CD4-positive, alpha-beta memory T cell (primary cell): ENCODE results near the gene NT5C2. TPM values are rescaled to one million over a fixed set of nuclear protein-coding genes. Genes with fewer than 3 reads are reported as not detected.
"Not testable (repeated sequence)": the region's sequence is repeated elsewhere in the genome, so short reads cannot be mapped to it uniquely, and the experiment has no call there.

Source experiments
- CTCF ChIA-PET: fragments of 350-600 bp; sonication (Branson Sonifier 250); formaldehyde crosslinking; loops from one replicate; lab custom pipeline; 2021; ENCODE audit warnings: inconsistent platforms; ENCODE audit not compliant: partially characterized antibody; lab: Charles Lee
- POLR2A ChIA-PET: fragments of 350-600 bp; sonication (Branson Sonifier 250); formaldehyde crosslinking; loops from one replicate; lab custom pipeline; 2021; ENCODE audit not compliant: partially characterized antibody; lab: Charles Lee
- DNase-seq, 5 donors: peaks; one replicate each; pipeline versions ENCODE4 v3.0.0 to v3.0.0-alpha.2; 2020 to 2022; ENCODE audit warnings: mixed read lengths in 1 of 5
- H3K27ac ChIP-seq: one replicate; pipeline ENCODE4 v1.7.0; 2013; ENCODE audit warnings: low read depth, low read length
- H3K27me3 ChIP-seq: 2 replicates; pipeline ENCODE4 v1.7.0; 2013; ENCODE audit warnings: mild to moderate bottlenecking, low read length, moderate library complexity; ENCODE audit not compliant: insufficient read depth
- H3K36me3 ChIP-seq: 2 replicates; pipeline ENCODE4 v1.7.0; 2013; ENCODE audit warnings: mild to moderate bottlenecking, low read length, moderate library complexity; ENCODE audit not compliant: insufficient read depth
- H3K4me1 ChIP-seq: 2 replicates; pipeline ENCODE4 v1.7.0; 2013; ENCODE audit warnings: mild to moderate bottlenecking, low read length, moderate library complexity; ENCODE audit not compliant: insufficient read depth
- H3K4me3 ChIP-seq, 2 donors: one replicate each; pipeline ENCODE4 v1.7.0; 2013; ENCODE audit warnings: low read length in 2 of 2, mild to moderate bottlenecking in 1 of 2
- H3K9me3 ChIP-seq, 2 donors: one replicate each; pipeline ENCODE4 v1.7.0; 2013; ENCODE audit warnings: low read length in 2 of 2, control low read depth in 1 of 2; ENCODE audit not compliant: control insufficient read depth in 1 of 2
- H3K27ac Mint-ChIP-seq, 7 donors: one replicate each; pipeline ENCODE4 v1.8.0; 2020 to 2021; ENCODE audit warnings: mixed read lengths in 7 of 7, mild to moderate bottlenecking in 6 of 7, inconsistent platforms in 3 of 7, moderate library complexity in 3 of 7
- H3K27me3 Mint-ChIP-seq, 2 donors: one replicate each; pipeline ENCODE4 v1.8.0; 2020 to 2021; ENCODE audit warnings: mixed read lengths in 2 of 2
- H3K36me3 Mint-ChIP-seq, 2 donors: one replicate each; pipeline ENCODE4 v1.8.0; 2020 to 2021; ENCODE audit warnings: mixed read lengths in 2 of 2, inconsistent platforms in 1 of 2, mild to moderate bottlenecking in 1 of 2
- H3K4me1 Mint-ChIP-seq, 4 donors: one replicate each; pipeline ENCODE4 v1.8.0; 2020 to 2021; ENCODE audit warnings: mixed read lengths in 4 of 4, mild to moderate bottlenecking in 1 of 4
- H3K4me3 Mint-ChIP-seq, 8 donors: one replicate each; pipeline ENCODE4 v1.8.0; 2020 to 2021; ENCODE audit warnings: mixed read lengths in 8 of 8, mild to moderate bottlenecking in 7 of 8, moderate library complexity in 6 of 8, inconsistent platforms in 3 of 8
- H3K9me3 Mint-ChIP-seq, 8 donors: one replicate each; pipeline ENCODE4 v1.8.0; 2020 to 2021; ENCODE audit warnings: mixed read lengths in 8 of 8, mild to moderate bottlenecking in 5 of 8, inconsistent platforms in 3 of 8, moderate library complexity in 1 of 8
- intact Hi-C: fragments of 100-400 bp; cut with micrococcal nuclease; formaldehyde crosslinking; loops from one replicate; pipeline ENCODE4 v1.15.1; 2023
- polyA plus RNA-seq, 2 donors: library from polyadenylated mRNA; unstranded; fragments of 300-500 nt; fragmentation: Illumina TruSeq; gene quantifications; one replicate each; pipeline ENCODE4 v1.2.3, GENCODE V29; 2021
- total RNA-seq, 2 experiments: library from RNA; stranded (reverse); gene quantifications; one replicate each; pipeline ENCODE4 v1.2.3, GENCODE V29; 2021

NT5C2 gene
- total and polyA plus RNA-seq, 4 experiments from 2014 or later, result 54.3 to 80.4 (median 79.3) TPM

GRCh38 chr10:103153302-103154197 lies 39.5 kb downstream of the NT5C2 start:
- intact Hi-C loops, result no loop called here
- Mint-ChIP-seq H3K27me3 (no peaks in the 10 kb centered on the region), H3K27ac (no peak overlapping the region), H3K4me3 (no peak overlapping the region), H3K9me3 (no peaks in the 10 kb centered on the region), H3K36me3 (peaks cover 27 to 33% of the 10 kb centered on the region in 2 donors), H3K4me1 (peaks cover 2 to 11% (median 7%) of the 10 kb centered on the region in 4 donors)
- DNase-seq, result no peak
- H3K4me1 ChIP-seq, result peaks cover 7% of the 10 kb centered on the region
- no peaks in the 10 kb centered on the region for H3K9me3 ChIP-seq
- ChIA-PET CTCF (interaction anchor here (0.9 to 1.1 kb wide), 2 partner anchors 10 to 13 kb away, joined by 3 read pairs; no protein-coding TSS in a partner anchor), POLR2A (interaction anchor here (1.5 kb wide), 1 partner anchor 9 kb away, joined by 4 read pairs; no protein-coding TSS in a partner anchor)
- no peaks in the 10 kb centered on the region for H3K36me3 ChIP-seq
- H3K4me3 ChIP-seq, result no peak overlapping the region
- H3K27me3 ChIP-seq, result no peaks in the 10 kb centered on the region
- H3K27ac ChIP-seq, result no peak overlapping the region

DNA sequence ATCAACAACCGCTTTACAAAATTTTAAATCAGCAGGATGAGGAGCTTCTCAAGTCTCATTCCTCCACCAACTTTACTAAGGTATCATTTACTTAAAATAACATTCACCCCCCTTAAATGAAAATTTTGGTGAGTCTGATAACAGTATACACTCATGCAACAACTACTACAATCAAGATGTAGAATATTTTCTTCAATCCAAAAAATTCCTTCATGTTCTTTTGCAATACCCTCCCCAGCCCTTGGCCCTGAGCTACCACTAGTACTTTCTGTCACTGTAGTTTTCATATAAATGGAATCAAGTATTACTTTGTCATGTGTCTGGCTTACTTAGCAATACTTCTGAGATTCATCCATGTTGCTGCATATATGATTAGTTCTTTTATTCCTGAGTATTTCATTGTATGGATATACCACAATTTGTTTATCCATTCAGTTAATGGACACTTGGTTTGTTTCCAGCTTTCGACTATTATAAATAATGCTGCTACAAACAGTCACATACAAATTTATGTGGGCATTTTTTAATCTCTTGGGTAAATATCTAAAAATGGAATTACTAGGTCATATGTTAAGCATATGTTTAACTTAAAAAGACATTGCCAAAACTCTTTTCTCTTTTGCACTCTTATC lies 43.0 kb downstream of the NT5C2 start:
- no peaks in the 10 kb centered on the region for H3K27me3 Mint-ChIP-seq
- ChIA-PET CTCF (no interaction called here), POLR2A (no interaction called here)
- peaks cover 2 to 12% (median 5%) of the 10 kb centered on the region in 4 donors for H3K4me1 Mint-ChIP-seq
- H3K27me3 ChIP-seq, result no peaks in the 10 kb centered on the region
- no peak for DNase-seq
- H3K36me3 ChIP-seq, result no peaks in the 10 kb centered on the region
- no peak overlapping the region for H3K4me3 ChIP-seq
- H3K36me3 Mint-ChIP-seq, result peaks cover 17 to 26% of the 10 kb centered on the region in 2 donors
- peaks cover 6% of the 10 kb centered on the region for H3K4me1 ChIP-seq
- H3K4me3 Mint-ChIP-seq, result no peak overlapping the region
- peak overlapping the region in 1 of 7 donors; percentile 12 for H3K27ac Mint-ChIP-seq
- no peaks in the 10 kb centered on the region for H3K9me3 ChIP-seq
- intact Hi-C loops, result no loop called here
- no peaks in the 10 kb centered on the region for H3K9me3 Mint-ChIP-seq
- no peak overlapping the region for H3K27ac ChIP-seq

DNA sequence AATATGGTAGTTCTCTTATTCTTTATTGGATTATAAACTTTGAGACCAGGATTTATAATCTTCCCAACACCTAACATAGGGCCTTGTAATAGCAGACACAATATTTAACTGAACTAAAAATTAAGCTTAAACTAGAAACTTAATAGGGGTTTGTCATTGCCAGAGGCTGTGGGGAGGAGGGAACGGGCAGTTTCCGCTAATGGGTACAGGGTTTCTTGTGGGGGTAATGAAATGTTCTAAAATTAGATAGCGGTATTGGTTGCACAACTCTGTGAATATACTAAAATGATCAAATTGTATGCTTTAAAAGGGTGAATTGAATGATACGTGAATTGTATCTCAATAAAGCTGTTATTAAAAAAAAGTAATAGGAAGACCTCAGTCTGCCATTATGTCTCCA lies 45.4 kb downstream of the NT5C2 start:
- no peak for DNase-seq
- H3K4me3 Mint-ChIP-seq, result no peak overlapping the region
- Histone ChIP-seq H3K27me3 (no peaks in the 10 kb centered on the region), H3K27ac (no peak overlapping the region), H3K9me3 (no peaks in the 10 kb centered on the region), H3K36me3 (no peaks in the 10 kb centered on the region), H3K4me3 (no peak overlapping the region), H3K4me1 (no peaks in the 10 kb centered on the region)
- H3K27ac Mint-ChIP-seq, result no peak overlapping the region
- peaks cover 14 to 22% of the 10 kb centered on the region in 2 donors for H3K36me3 Mint-ChIP-seq
- ChIA-PET CTCF (no interaction called here), POLR2A (no interaction called here)
- peaks cover 0 to 10% (median 7%) of the 10 kb centered on the region in 4 donors for H3K4me1 Mint-ChIP-seq
- intact Hi-C loops, result no loop called here
- no peaks in the 10 kb centered on the region for H3K27me3 Mint-ChIP-seq
- H3K9me3 Mint-ChIP-seq, result no peaks in the 10 kb centered on the region

DNA sequence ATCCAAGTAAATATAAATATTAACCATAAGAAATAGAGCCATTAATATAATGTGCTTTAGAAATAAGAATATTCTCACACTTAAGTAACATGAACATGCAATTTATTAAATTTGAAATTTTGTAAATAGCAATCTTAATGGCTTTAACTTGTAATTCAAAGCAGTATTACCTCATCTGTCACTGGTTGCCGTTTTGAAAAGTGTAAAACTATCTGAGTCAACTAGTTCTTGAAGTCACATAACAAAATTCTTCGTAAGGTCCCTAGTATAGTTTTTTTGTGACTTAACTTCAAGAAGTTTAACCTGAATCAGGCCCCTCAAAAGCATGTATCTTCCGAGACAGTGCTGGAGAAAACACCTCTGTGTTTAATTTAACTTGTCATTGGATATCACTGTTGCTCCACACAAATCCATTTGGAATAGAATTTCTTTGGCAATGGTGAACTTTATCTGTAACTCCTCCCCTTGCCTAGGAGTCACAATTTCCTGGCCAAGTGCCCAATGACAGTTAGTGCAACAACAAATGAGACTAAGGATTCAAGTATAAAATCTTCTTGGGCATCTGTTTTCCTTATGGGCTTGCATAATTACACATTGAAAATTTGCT lies 47.1 kb downstream of the NT5C2 start:
- Mint-ChIP-seq H3K4me3 (no peak overlapping the region), H3K27ac (no peak overlapping the region), H3K27me3 (no peaks in the 10 kb centered on the region), H3K9me3 (no peaks in the 10 kb centered on the region), H3K4me1 (peaks cover 2 to 10% (median 7%) of the 10 kb centered on the region in 4 donors), H3K36me3 (peaks cover 18 to 21% of the 10 kb centered on the region in 2 donors)
- Histone ChIP-seq H3K9me3 (no peaks in the 10 kb centered on the region), H3K4me1 (no peaks in the 10 kb centered on the region), H3K4me3 (no peak overlapping the region), H3K36me3 (no peaks in the 10 kb centered on the region), H3K27me3 (no peaks in the 10 kb centered on the region), H3K27ac (no peak overlapping the region)
- CTCF ChIA-PET, result no interaction called here
- no peak for DNase-seq
- POLR2A ChIA-PET, result no interaction called here
- intact Hi-C loops, result no loop called here

GRCh38 chr10:103145046-103145445 lies 48.0 kb downstream of the NT5C2 start:
- H3K9me3 Mint-ChIP-seq, result no peaks in the 10 kb centered on the region
- peaks cover 5 to 12% (median 8%) of the 10 kb centered on the region in 4 donors for H3K4me1 Mint-ChIP-seq
- intact Hi-C loops, result no loop called here
- no peaks in the 10 kb centered on the region for H3K27me3 Mint-ChIP-seq
- Histone ChIP-seq H3K9me3 (no peaks in the 10 kb centered on the region), H3K27ac (no peak overlapping the region), H3K4me3 (no peak overlapping the region), H3K27me3 (no peaks in the 10 kb centered on the region), H3K4me1 (no peaks in the 10 kb centered on the region), H3K36me3 (no peaks in the 10 kb centered on the region)
- peaks cover 18 to 21% of the 10 kb centered on the region in 2 donors for H3K36me3 Mint-ChIP-seq
- ChIA-PET POLR2A (interaction anchor here (2.2 kb wide), 1 partner anchor 8 kb away, joined by 4 read pairs; no protein-coding TSS in a partner anchor), CTCF (no interaction called here)
- DNase-seq, result no peak
- H3K4me3 Mint-ChIP-seq, result no peak overlapping the region
- no peak overlapping the region for H3K27ac Mint-ChIP-seq

DNA sequence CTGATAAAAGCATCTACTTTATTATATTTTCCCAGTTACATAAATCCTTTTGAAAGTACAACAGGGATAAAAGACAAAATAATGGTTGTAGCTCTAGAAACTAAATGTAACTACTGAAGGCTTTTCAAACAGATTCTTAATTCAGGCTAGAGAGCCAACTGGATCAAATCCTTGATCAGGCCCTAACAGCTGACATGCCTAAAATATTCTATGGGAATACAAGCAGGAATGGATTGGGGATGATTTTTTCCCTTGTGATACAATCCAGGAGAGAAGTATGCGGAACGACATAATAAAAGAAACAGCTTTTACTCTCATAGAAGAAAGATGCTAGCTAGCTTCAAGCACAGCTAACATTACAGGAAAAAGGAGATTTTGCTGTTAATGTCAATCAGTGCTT lies 49.0 kb downstream of the NT5C2 start:
- Mint-ChIP-seq H3K27ac (no peak overlapping the region), H3K36me3 (peaks cover 22 to 23% of the 10 kb centered on the region in 2 donors), H3K9me3 (no peaks in the 10 kb centered on the region), H3K4me3 (no peak overlapping the region), H3K27me3 (no peaks in the 10 kb centered on the region), H3K4me1 (peaks cover 5 to 14% (median 8%) of the 10 kb centered on the region in 4 donors)
- Histone ChIP-seq H3K4me1 (no peaks in the 10 kb centered on the region), H3K9me3 (no peaks in the 10 kb centered on the region), H3K27me3 (no peaks in the 10 kb centered on the region), H3K4me3 (no peak overlapping the region), H3K36me3 (no peaks in the 10 kb centered on the region), H3K27ac (no peak overlapping the region)
- ChIA-PET CTCF (interaction anchor here (0.8 kb wide), 1 partner anchor 9 kb away, joined by 3 read pairs; no protein-coding TSS in a partner anchor), POLR2A (interaction anchor here (2.2 kb wide), 1 partner anchor 9 kb away, joined by 4 read pairs; no protein-coding TSS in a partner anchor)
- intact Hi-C loops, result no loop called here
- no peak for DNase-seq

DNA sequence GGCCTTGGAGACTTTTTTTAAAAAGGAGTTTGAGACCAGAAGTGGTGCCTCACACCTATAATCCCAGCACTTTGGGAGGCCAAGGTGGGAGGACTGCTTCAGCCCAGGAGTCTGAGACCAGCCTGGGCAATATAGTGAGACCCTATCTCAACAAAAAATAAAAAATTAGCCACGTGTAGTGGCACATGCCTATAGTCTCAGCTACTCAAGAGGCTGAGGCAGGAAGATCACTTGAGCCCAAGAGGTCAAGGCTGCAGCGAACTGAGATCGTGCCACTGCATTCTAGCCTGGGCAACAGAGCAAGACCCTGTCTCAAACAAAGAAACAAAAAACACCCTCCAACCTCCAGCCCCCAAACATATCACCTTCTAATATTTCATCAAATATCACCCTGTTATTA lies 49.4 kb downstream of the NT5C2 start:
- intact Hi-C loops, H3K36me3 ChIP-seq, H3K4me3 Mint-ChIP-seq, H3K9me3 Mint-ChIP-seq, H3K4me1 ChIP-seq, H3K27ac ChIP-seq, H3K9me3 ChIP-seq, H3K4me3 ChIP-seq, H3K27me3 Mint-ChIP-seq, DNase-seq, H3K27me3 ChIP-seq, H3K27ac Mint-ChIP-seq: not testable (repeated sequence)
- ChIA-PET POLR2A (interaction anchor here (2.2 kb wide), 1 partner anchor 10 kb away, joined by 4 read pairs; no protein-coding TSS in a partner anchor), CTCF (interaction anchor here (0.8 kb wide), 1 partner anchor 9 kb away, joined by 3 read pairs; no protein-coding TSS in a partner anchor)
- H3K36me3 Mint-ChIP-seq, result peaks cover 24 to 26% of the 10 kb centered on the region in 2 donors
- peaks cover 5 to 14% (median 8%) of the 10 kb centered on the region in 4 donors for H3K4me1 Mint-ChIP-seq
